Adrenal gland (tissue), 5 donors: ENCODE measurements around the gene DLG5.

Source experiments
- POLR2A ChIP-seq, 2 donors: fragments of 450-650 bp; IDR thresholded peaks; one replicate each; pipeline ENCODE4 v1.6.1; 2017; ENCODE audit warnings: antibody characterized with exemption in 2 of 2, mild to moderate bottlenecking in 2 of 2, moderate library complexity in 1 of 2
- TF ChIP-seq, protein P1 (sequence below), 6 experiments: fragments of 450-650 bp in 4 of 6; fragments of 200-600 bp in 2 of 6; sonication (generic) in 1 of 6; IDR thresholded peaks; 1 replicate in 5 of 6; 2 replicates in 1 of 6; pipeline versions ENCODE4 v1.5.1 to v1.8.0; 2016 to 2021; ENCODE audit warnings: antibody characterized with exemption in 6 of 6, mild to moderate bottlenecking in 2 of 6, moderate library complexity in 1 of 6
- donor health status: DM: no; HTN: no; CAD: no.

DNA sequence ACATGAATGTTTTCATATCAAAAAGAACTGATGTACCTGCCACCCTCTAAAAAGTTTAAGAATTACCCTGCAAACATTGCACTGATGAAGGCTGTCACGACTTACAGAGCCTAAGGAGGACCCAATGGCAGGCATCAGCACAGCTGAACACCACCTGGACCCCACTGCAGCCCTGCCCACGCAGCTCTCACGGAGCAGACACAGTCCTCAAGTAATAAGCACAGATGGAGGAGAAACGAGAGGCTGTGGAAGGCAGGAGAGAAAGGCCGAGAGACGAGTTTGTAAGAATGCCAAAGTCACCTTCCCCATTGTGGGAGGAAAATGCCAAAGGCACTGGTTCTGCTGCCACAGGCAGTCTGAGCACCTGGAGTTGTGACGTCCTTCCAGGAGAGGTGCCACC, 135.0 kb downstream of the DLG5 start:
- TF ChIP-seq, protein P1, sequence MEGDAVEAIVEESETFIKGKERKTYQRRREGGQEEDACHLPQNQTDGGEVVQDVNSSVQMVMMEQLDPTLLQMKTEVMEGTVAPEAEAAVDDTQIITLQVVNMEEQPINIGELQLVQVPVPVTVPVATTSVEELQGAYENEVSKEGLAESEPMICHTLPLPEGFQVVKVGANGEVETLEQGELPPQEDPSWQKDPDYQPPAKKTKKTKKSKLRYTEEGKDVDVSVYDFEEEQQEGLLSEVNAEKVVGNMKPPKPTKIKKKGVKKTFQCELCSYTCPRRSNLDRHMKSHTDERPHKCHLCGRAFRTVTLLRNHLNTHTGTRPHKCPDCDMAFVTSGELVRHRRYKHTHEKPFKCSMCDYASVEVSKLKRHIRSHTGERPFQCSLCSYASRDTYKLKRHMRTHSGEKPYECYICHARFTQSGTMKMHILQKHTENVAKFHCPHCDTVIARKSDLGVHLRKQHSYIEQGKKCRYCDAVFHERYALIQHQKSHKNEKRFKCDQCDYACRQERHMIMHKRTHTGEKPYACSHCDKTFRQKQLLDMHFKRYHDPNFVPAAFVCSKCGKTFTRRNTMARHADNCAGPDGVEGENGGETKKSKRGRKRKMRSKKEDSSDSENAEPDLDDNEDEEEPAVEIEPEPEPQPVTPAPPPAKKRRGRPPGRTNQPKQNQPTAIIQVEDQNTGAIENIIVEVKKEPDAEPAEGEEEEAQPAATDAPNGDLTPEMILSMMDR (IDR thresholded peaks at IDR 0.05), result no peak
- TF ChIP-seq POLR2A (IDR thresholded peaks at IDR 0.05), result no peak
